GM23248 (cell line): ENCODE measurements around the gene HSD17B4. TPM values are rescaled to one million over a fixed set of nuclear protein-coding genes. Genes with fewer than 3 reads are reported as not detected.

Experiments used
- DNase-seq: peaks from one replicate; pipeline ENCODE4 v3.0.0-alpha.2; 2015
- H2AFZ ChIP-seq: fragments of 200-600 bp; sonication (generic); 2 replicates; pipeline ENCODE4 v1.6.1; 2016; ENCODE audit warnings: antibody characterized with exemption
- H3F3A ChIP-seq: fragments of 200-600 bp; sonication (generic); 2 replicates; pipeline ENCODE4 v1.6.1; 2016; ENCODE audit warnings: mild to moderate bottlenecking, antibody characterized with exemption, mixed run types; ENCODE audit not compliant: insufficient read depth
- H3K27ac ChIP-seq: fragments of 200-600 bp; sonication (generic); 2 replicates; pipeline ENCODE4 v1.5.1; 2016; ENCODE audit warnings: mild to moderate bottlenecking
- H3K27me3 ChIP-seq: fragments of 200-600 bp; sonication (generic); replicated peaks from 2 replicates; pipeline ENCODE4 v1.6.1; 2016; ENCODE audit warnings: mild to moderate bottlenecking; ENCODE audit not compliant: insufficient read depth
- H3K36me3 ChIP-seq: fragments of 200-600 bp; sonication (generic); 2 replicates; pipeline ENCODE4 v1.6.1; 2016; ENCODE audit warnings: low read depth, mild to moderate bottlenecking
- H3K4me1 ChIP-seq: fragments of 200-600 bp; sonication (generic); 2 replicates; pipeline ENCODE4 v1.6.1; 2016; ENCODE audit warnings: mild to moderate bottlenecking; ENCODE audit not compliant: insufficient read depth
- H3K4me2 ChIP-seq: fragments of 200-600 bp; sonication (generic); one replicate; pipeline ENCODE4 v1.6.1; 2016; ENCODE audit warnings: mild to moderate bottlenecking; ENCODE audit not compliant: unreplicated experiment
- H3K4me3 ChIP-seq: fragments of 200-600 bp; sonication (generic); 2 replicates; pipeline ENCODE4 v1.5.1; 2016; ENCODE audit warnings: mild to moderate bottlenecking
- H3K79me2 ChIP-seq: fragments of 200-600 bp; sonication (generic); 2 replicates; pipeline ENCODE4 v1.6.1; 2016; ENCODE audit warnings: mild to moderate bottlenecking; ENCODE audit not compliant: insufficient read depth
- H3K9ac ChIP-seq: fragments of 200-600 bp; sonication (generic); 2 replicates; pipeline ENCODE4 v1.6.1; 2016; ENCODE audit warnings: mild to moderate bottlenecking
- H3K9me2 ChIP-seq: fragments of 200-600 bp; sonication (generic); 2 replicates; pipeline ENCODE4 v1.6.1; 2016; ENCODE audit warnings: mixed run types, mild to moderate bottlenecking, moderate library complexity; ENCODE audit not compliant: insufficient read depth
- H3K9me3 ChIP-seq: fragments of 200-600 bp; sonication (generic); one replicate; pipeline ENCODE4 v1.6.1; 2017; ENCODE audit warnings: low read depth
- H4K20me1 ChIP-seq: fragments of 200-600 bp; sonication (generic); 2 replicates; pipeline ENCODE4 v1.6.0; 2016; ENCODE audit not compliant: insufficient read depth
- EZH2 ChIP-seq: fragments of 200-600 bp; sonication (generic); IDR thresholded peaks from 2 replicates; pipeline ENCODE4 v1.6.1; 2018; ENCODE audit warnings: antibody characterized with exemption, mild to moderate bottlenecking; ENCODE audit not compliant: insufficient read depth, poor library complexity, severe bottlenecking
- EZH2phosphoT487 ChIP-seq: fragments of 200-600 bp; sonication (generic); IDR thresholded peaks from 2 replicates; pipeline ENCODE4 v1.6.1; 2018; ENCODE audit warnings: antibody characterized with exemption, moderate library complexity, mild to moderate bottlenecking, low read depth; ENCODE audit not compliant: insufficient read depth
- WGBS, 2 experiments: methylation state at CpG; one replicate each; pipeline ENCODE4 v1.1.6; 2015 to 2017; ENCODE audit warnings: low lambda C conversion rate in 2 of 2, low coverage in 1 of 2; ENCODE audit errors: missing lambda C conversion rate in 2 of 2; 5-methylcytosine and 5-hydroxymethylcytosine counted together
- in situ Hi-C: fragments of 300-500 bp; cut with MboI; formaldehyde crosslinking; loops from 2 replicates; pipeline ENCODE4 v1.15.0; 2020
- polyA plus RNA-seq: library from polyadenylated mRNA; unstranded; fragments of >200 nt; fragmentation: Nextera tagmentation; extraction: Ambion mirVana; gene quantifications from 2 replicates; pipeline ENCODE4 v1.2.1, GENCODE V29; 2016
- total RNA-seq: library from RNA; depleted of rRNA; stranded (reverse); fragments of >200 nt; shearing (Covaris generic); gene quantifications from 2 replicates; pipeline ENCODE4 v1.2.3, GENCODE V29; 2014

The HSD17B4 gene
- total and polyA plus RNA-seq, 2 experiments from 2014 or later, result 55.8 to 86.5 TPM

GRCh38 chr5:119537704-119538103 lies 85.4 kb downstream of the HSD17B4 start:
- Histone ChIP-seq H3K9ac (no peak overlapping the region), H3K4me2 (no peak overlapping the region), H4K20me1 (no peaks in the 10 kb centered on the region), H3K27ac (no peak overlapping the region), H3K4me3 (no peak overlapping the region), H3K79me2 (no peaks in the 10 kb centered on the region), H2AFZ (no peak overlapping the region), H3K9me3 (no peaks in the 10 kb centered on the region), H3K4me1 (no peaks in the 10 kb centered on the region), H3F3A (no peaks in the 10 kb centered on the region), H3K36me3 (peaks cover 12% of the 10 kb centered on the region; the same call in 1 of the 2 replicates), H3K9me2 (no peaks in the 10 kb centered on the region), H3K27me3 (no peaks in the 10 kb centered on the region)
- TF ChIP-seq EZH2, result no peak
- DNase-seq, result no peak
- 84 to 88% methylated on average over 2 of the region's 2 CpGs for WGBS, 2 experiments
- in situ Hi-C loops, result loop anchor here (25.0 kb wide), 1 partner anchor 100 kb away; the partner anchor contains the start of gene FAM170A

GRCh38 chr5:119541716-119542115 lies 89.4 kb downstream of the HSD17B4 start:
- no peaks in the 10 kb centered on the region for H4K20me1 ChIP-seq

GRCh38 chr5:119551819-119552218 lies 99.5 kb downstream of the HSD17B4 start:
- Histone ChIP-seq H3F3A (no peaks in the 10 kb centered on the region), H3K9me3 (no peaks in the 10 kb centered on the region), H3K36me3 (no peaks in the 10 kb centered on the region), H3K4me1 (no peaks in the 10 kb centered on the region), H3K27ac (no peak overlapping the region), H3K79me2 (no peaks in the 10 kb centered on the region), H3K27me3 (no peaks in the 10 kb centered on the region), H3K9me2 (no peaks in the 10 kb centered on the region), H2AFZ (no peak overlapping the region), H3K4me3 (no peak overlapping the region), H3K9ac (no peak overlapping the region), H3K4me2 (no peak overlapping the region), H4K20me1 (no peaks in the 10 kb centered on the region)
- no peak for TF ChIP-seq EZH2
- no peak for TF ChIP-seq EZH2phosphoT487
- DNase-seq, result no peak
- WGBS, 2 experiments, result 80 to 82% methylated on average over 4 of the region's 4 CpGs
- in situ Hi-C loops, result no loop called here

More at GRCh38 chr5:119541716-119542115, 89.4 kb downstream of the HSD17B4 start:
- H3K36me3 ChIP-seq, result peaks cover 8% of the 10 kb centered on the region; the same call in 1 of the 2 replicates
- H3K4me1 ChIP-seq, result no peaks in the 10 kb centered on the region
- no peaks in the 10 kb centered on the region for H3K27me3 ChIP-seq
- no peaks in the 10 kb centered on the region for H3K9me2 ChIP-seq
- in situ Hi-C loops, result loop anchor here (25.0 kb wide), 1 partner anchor 96 kb away; the partner anchor contains the start of gene FAM170A
- no peak overlapping the region for H3K27ac ChIP-seq
- H2AFZ ChIP-seq, result no peak overlapping the region
- TF ChIP-seq EZH2phosphoT487 (no peak), EZH2 (no peak)
- no peak for DNase-seq
- no peaks in the 10 kb centered on the region for H3K9me3 ChIP-seq
- no peak overlapping the region for H3K4me2 ChIP-seq
- H3F3A ChIP-seq, result no peaks in the 10 kb centered on the region
- no peak overlapping the region for H3K9ac ChIP-seq
- H3K79me2 ChIP-seq, result no peaks in the 10 kb centered on the region
- WGBS, 2 experiments, result 77 to 80% methylated on average over 1 of the region's 1 CpG
- no peak overlapping the region for H3K4me3 ChIP-seq

- Histone ChIP-seq H3K4me3 (no peak overlapping the region), H3K4me1 (no peaks in the 10 kb centered on the region), H3K9me2 (no peaks in the 10 kb centered on the region), H3K36me3 (no peaks in the 10 kb centered on the region), H3K27me3 (no peaks in the 10 kb centered on the region), H3K9ac (no peak overlapping the region), H3K4me2 (no peak overlapping the region), H2AFZ (no peak overlapping the region), H3K79me2 (no peaks in the 10 kb centered on the region), H3K27ac (no peak overlapping the region), H3F3A (no peaks in the 10 kb centered on the region), H4K20me1 (no peaks in the 10 kb centered on the region), H3K9me3 (no peaks in the 10 kb centered on the region)
- TF ChIP-seq EZH2 (no peak), EZH2phosphoT487 (no peak)
- WGBS, 2 experiments, result 53 to 59% methylated on average over 2 of the region's 2 CpGs
- no peak for DNase-seq
- in situ Hi-C loops, result no loop called here
These were observed 102.3 kb downstream of the HSD17B4 start for GRCh38 chr5:119554597-119554996.

DNA sequence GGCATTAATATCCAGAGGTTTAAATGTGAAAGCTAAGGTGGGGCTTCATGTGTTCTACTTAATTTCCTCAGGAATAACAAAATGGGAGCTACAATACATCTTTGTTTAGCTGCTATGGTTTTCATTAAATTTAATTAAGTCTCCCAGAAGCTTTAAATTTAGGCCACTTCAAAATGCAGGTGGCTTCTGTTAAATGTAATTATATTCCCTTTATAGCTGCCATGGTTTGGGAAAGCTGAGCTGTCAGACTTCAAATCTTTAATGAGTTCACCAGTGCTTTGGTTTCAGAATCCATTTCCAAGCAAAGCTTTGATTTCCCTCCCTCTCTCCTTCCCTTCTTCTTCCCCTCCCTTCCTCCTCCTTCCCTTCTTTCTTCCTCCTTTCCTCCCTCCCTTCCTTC lies 118.6 kb downstream of the HSD17B4 start:
- Histone ChIP-seq H3K9me2 (no peaks in the 10 kb centered on the region), H3K79me2 (no peaks in the 10 kb centered on the region), H3K9ac (no peak overlapping the region), H3F3A (no peaks in the 10 kb centered on the region), H3K27me3 (0 out of 2 replicates have a peak, but pooled peaks cover 4% of the 10 kb centered on the region), H3K9me3 (no peaks in the 10 kb centered on the region), H2AFZ (no peak overlapping the region), H3K36me3 (no peaks in the 10 kb centered on the region), H3K4me2 (no peak overlapping the region), H4K20me1 (no peaks in the 10 kb centered on the region), H3K27ac (no peak overlapping the region), H3K4me1 (no peaks in the 10 kb centered on the region), H3K4me3 (no peak overlapping the region)
- no peak for DNase-seq
- no peak for TF ChIP-seq EZH2
- no peak for TF ChIP-seq EZH2phosphoT487
- in situ Hi-C loops, result no loop called here
